DLD1 (cell line): ENCODE data around the gene PCNX4.
"Not testable (repeated sequence)": the region's sequence is repeated elsewhere in the genome, so short reads cannot be mapped to it uniquely, and the experiment has no call there.

Source experiments
- in situ Hi-C: cut with HindIII; loops from 2 replicates; pipeline ENCODE4 v1.10.0; 2017; ENCODE audit warnings: low sequenced_read_pairs

PCNX4 gene

DNA sequence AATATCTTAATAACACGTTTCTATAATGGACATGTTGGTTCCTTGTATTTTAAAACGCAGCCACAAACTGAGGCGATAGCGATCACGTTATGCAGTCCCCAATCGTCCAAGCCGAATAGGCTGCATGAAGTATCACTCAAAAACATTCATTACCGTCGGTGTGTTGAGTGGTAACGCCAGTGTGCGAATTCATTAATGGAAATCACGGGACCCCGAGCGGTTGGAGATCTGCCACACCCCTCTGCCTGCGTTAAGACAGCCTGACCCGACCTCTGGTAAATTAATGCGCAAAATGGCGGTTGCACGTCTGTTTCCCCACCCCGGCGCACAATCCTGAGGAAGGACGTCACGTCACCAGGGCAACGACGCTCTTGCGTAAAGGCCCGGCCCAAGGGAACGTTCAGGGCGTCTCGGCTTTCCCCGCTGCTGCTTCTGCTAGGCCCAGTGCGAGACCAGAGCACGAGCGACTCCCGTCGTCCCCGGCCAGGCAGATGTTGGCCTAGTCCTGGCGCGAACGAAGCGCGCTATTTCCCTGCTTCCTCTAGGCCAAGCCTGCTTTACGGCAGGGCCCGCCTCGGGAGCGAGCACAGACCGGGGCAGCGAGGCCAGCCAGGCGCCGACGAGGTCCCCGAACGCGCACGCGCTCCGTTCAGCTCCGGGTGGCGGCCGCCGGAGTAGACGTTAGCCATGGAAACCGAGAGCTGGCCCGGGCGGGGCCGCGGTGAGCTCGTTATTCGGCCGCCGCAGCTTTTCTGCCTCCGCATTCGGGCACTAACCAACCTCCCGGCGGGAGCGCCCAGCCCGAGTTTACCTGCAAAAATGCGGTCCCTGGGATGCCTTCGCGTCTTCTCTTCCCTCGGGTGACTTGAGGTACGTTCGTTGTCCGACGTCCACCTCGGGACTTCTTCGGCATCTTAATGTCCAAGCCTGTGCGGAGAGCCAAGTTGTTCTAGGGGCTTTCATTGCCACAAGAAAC lies at the start of gene PCNX4:
Gene PCNX4, plus strand, starts transcription at position 374 of the 976 bp plus-strand sequence. CDS start 15,716 bp downstream, outside the sequence.
- in situ Hi-C loops = no loop called here

DNA sequence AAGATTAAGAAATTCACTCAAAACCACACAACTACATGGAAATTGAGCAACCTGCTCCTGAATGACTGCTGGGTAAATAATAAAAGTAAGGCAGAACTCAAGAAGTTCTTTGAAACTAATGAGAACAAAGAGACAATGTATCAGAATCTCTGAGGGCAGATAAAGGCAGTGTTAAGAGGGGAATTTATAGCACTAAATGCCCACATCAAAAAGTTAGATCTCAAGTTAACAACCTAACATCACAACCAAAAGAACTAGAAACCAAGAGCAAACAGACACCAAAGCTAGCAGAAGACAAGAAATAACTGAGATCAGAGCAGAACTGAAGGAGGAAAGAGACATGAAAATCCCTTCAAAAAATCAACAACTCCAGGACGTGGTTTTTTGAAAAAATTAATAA lies 43.7 kb upstream of the PCNX4 start:
- in situ Hi-C loops = not testable (repeated sequence)

DNA sequence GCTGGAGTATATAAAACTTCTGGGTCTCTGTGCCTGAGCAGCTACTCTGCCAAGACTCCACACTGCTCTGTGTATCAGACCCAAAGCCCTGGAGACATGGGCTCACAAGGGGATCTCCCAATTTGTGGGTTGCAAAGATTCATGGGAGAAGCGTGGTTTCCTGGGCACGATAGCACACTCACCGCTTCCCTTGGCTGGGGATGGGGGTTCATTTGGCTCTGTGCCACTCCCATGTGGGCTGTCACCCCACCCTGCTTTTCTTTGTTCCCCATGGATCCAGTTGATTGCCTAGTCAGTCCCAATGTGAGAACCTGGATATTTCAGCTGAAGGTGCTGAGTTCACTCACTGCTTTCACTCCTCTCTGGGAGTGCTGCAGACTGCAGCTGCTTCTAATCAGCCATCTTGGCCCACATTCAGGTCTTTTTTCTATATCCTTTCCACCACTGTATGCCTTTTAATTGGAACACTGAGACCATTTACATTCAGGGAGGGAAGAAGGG lies 40.0 kb upstream of the PCNX4 start:
- in situ Hi-C loops = no loop called here

DNA sequence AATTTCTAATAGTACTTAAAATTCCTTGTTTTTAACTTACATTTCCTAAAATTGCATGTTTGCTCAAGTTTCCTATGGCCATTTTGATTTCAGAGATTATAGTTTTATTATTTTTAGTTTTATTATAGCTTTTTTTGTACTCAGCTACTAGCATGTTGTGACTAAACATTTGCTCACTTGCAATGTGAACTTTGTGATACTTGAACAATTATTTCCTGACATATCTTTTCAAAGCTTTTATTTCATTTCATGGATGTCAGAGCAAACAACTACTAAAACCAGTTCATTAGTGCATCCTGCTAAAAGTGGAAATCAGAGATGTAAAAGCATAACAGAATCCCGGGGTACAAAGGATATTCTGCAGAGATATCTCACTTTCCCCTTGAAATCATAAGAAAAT lies 33.6 kb upstream of the PCNX4 start:
- in situ Hi-C loops = no loop called here

DNA sequence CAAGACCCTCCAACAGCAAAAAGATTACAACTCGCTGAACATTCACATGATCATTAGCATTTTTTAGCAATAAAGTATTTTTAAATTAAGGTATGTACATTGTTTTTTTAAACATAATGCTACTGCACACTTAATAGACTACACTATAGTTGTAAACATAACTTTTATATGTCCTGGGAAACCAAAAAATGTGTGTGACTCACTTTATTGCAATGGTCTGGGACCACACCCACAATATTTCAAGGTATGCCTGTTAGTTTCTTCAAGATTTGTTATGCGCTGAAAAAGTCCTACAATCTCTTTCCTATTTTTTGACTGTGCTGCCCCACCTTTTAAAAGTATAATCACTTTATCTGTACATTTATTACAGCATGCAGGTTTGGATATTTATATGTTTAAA lies 30.4 kb upstream of the PCNX4 start:
- in situ Hi-C loops = no loop called here

DNA sequence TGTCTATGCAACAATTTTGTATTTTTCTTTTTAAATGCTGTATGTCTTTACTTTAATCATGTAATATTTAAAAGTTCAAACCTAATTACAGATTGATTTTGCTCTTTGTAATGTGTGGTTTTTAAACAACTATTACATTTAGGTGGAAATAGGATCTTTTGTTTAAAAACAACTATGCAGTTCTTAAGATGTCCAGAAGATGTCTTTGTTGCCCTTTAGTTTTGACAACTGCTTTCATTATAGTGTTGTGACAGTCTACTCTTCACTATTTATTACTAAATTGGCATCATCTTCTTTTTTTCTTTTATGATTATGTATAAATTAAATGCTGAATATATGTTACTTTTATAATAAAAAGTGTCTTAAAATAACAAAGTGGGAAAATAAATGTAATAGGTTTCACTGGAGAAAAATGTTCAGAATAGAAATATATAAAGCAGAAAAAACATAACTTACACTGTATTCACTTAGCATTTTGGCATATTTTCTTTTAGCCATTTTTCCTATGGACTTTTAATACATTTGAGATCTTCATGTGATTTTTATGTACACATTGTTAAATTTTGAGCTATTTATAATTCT lies 27.1 kb upstream of the PCNX4 start:
- in situ Hi-C loops = no loop called here

DNA sequence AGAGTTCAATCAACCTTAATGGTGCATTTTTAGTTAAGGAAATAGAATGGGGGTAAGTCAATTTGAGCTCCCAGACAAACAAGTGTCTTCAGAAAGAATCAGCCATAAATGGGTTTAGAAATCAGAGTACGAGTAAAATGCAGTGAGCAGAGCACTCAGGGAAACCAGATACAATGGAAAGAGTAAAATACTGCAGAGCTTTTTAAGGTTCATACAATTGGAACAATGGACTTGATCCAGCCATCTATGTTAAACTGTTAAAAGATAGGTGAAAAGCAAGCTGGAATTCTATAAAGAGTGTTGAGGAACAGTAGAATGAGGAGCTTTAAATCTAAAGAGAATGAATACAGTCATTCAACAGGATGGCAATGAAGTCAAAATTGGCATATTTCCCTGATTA lies 23.8 kb upstream of the PCNX4 start:
- in situ Hi-C loops = no loop called here

DNA sequence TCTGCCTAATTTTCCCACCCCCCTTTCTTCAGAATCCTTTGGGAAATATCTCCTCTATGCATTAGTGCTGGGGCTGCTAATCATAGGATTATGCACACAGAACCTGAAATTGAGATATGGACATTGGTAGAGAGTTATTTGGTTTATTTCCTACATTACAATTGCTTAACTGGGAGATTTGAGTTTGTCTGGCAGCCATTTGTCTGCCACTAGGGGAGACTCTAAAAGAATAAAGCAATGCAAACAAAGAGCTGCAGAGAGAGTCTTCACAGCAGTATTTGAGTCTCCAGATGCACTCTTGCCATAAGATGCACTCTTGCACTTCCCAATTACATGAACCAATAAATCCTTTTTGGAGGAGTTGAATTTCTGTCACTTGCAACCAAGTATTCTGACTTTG lies 12.0 kb upstream of the PCNX4 start:
- in situ Hi-C loops = no loop called here

DNA sequence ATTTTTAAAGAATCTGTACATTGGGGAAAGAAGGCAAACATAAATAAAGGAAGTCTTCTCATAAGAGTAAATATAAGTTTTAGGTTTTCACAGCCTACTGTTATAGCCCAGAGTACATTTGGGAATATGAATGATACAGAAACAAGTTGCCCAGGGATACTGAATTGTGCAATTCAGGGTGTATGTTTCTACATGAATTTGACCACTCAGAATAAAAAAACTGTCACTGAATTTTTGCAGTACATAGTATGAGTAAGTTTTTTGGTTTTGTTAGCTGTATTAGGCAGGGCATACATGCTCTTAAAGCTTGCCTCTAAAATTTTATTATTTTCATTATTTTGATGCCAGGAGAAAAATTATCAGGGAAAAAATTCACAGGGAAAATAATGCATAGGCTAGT lies 6.6 kb upstream of the PCNX4 start:
- in situ Hi-C loops = no loop called here

DNA sequence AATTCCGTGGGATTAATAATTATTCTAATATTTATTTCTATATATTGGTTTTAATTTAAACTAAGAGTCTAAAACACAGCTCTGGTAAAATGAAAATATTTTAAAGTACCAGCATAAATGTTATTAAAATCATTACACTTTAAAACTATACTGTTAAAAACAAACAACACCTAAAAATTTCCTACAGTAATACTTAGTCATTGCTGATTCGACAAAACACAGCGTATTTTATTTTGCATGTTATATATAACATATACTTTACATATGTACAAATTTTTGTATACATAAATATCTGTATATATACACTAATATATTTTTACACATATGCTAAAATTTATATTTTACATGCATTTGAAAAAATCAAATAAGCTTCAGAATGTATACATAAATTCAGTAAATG lies 6.0 kb upstream of the PCNX4 start:
- in situ Hi-C loops = no loop called here

DNA sequence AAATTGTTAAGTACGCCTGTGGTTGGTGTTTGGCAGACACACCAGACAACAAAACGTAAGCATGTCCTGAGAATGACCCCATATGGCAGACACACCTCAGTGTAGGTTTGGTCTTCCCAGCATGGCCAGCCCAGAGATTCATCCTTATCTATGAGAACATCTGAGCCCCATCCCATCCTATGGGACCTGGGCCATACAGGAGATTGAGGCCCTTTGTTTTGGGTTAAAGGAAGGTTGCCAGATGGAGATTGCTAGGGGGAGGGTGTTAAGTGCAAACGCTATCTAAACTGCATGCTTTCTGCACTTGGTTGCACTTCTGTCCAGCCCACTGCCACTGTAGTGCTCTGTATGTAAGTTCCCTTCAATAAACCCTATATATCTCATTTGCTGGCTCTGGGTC lies 4.1 kb upstream of the PCNX4 start:
- in situ Hi-C loops = no loop called here

DNA sequence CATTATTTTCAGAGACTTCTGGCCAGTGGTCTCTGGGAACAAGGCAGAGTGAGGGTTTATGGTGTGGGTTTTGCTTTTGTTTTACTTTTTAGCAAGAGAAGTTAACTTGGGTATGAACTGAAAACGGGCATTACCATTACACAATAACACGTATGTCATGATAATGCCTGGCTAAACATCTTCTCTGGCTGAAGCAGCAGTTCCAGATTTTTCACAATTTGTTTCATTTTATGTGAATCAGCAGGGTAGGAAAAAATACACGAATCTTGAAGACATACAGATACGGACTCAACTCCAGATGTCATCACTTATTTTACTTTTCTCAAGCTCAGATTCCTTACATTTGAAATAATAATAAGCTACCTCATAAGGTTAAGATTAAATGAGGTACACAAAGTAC lies 2.5 kb upstream of the PCNX4 start:
- in situ Hi-C loops = no loop called here

DNA sequence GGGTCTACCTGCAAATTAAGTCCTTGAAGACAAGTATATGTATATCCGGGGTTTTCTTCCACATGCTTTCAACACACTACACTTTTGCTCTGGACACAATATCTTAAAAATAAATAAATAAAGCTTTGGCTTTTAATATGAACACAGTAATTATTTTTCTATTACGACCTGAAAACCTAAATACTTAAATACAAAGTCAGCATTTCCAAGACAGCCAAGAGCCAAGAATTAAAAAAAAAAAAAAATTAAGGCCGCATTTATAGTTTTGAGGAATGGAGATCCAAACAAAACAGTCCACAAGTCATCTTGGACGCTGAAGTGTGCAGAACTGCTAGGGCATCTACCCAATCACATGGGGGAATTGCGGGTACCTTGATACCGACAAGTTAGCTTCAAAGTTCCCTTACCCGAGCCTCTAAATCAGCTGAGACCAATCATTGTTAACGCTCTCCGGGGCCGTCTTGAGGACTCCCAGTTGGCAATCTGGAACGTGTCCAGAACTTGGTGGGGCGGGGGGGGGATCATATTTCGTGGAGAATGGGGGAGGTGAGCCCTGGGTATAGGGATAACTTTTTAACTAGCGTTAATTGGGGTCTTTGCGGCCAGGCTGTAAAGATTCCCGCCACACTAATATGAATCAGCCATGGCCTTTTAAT lies 731 bp upstream of the PCNX4 start:
- in situ Hi-C loops = no loop called here

DNA sequence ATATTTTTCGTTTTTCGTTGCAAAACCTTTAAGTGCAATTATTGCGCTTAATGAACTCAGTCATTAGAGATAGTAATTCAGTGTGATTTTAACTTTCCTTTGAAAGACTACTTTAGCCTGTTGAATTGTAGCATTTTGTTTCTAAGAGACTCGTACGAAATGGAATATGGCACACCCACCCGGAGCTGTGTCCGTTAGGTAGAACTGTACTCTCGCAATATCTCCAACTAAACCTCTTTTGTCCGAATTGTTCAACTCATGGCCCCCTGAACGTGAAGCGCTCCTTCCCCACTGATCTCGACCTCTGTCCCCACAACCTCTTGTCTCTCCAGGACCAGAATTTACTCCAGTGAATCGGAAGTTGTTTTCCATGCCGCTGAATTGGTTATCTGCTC lies 800 bp downstream of the PCNX4 start:
- in situ Hi-C loops = no loop called here

DNA sequence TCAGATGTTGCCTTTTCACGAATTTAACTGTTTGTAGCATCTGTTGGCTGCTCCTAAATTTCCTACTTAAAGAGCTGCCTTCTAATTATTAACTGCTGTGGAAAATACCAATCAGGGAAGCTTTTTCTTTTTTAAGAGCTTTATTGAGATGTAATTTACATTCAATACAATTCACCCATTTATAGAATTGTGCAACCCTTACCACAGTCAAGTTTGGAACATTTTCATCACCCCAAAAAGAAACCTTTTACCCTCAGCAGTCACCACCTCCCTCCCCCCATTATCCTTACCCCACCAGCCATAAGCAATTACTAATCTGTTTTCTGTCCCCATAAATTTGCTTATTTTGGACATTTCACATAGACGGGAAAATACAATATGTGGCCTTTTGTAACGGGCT lies 1.4 kb downstream of the PCNX4 start:
- in situ Hi-C loops = no loop called here

DNA sequence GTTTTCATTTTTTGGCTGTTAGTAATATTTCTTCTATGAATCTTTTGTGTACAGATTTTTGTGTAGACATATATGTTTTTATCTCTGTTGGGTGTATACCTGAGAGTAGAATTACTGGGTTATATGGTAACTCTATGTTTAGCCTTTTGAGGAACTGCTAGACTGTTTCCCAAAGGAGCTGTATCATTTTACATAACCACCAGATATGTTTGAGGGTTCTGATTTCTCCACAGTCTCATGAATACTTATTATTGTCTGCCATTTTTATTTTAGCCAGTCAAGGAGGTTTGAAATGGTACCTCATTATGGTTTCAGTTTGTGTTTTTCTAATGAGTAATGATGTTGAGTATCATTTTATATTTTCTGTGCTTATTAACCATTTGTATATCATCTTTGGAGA lies 1.9 kb downstream of the PCNX4 start:
- in situ Hi-C loops = no loop called here

DNA sequence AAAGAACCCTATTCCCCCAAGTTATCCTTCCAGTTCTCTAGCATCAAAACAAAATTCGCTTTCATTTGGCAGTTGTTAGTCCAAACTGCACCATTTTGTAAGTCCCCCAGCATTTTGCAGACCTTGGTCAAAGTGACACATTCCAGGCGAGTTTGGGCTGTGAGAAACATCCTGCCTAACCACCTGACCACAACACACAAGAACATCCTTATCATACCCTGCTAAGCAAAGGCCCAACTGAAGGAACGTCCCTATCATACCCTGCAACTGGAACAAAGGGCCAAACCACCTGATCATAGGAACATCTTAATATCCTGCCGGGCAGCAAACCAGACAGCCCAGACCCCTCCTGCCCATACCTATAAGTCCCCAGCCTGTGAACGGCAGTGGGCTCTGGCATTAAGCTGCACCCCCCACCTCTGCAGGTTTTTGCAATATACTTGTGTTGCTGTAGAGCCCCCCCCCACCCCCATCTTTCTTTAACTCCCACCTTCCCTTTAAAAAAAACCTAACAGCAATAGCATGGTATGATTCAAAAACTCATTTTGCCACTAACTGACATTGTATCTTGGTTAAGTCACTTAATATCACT lies 2.7 kb downstream of the PCNX4 start:
- in situ Hi-C loops = no loop called here

DNA sequence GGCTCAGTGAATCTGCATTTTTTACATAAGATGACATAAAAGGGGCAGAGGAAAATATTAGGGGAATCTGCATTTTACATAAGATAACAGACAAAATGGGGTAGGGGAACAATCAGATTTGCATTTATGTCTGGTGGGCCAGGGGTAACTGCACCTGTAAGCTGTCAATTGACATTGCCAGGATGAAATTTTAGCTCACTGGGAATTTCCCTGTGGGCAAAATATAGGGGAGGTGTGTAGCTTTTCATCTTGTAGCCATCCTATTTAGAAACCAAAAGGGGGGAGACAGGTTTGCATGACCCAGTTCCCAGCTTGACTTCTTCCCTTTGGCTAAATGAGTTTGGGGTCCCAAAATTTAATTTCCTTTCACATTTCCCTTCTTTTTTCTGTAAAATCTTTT lies 3.5 kb downstream of the PCNX4 start:
- in situ Hi-C loops = no loop called here

DNA sequence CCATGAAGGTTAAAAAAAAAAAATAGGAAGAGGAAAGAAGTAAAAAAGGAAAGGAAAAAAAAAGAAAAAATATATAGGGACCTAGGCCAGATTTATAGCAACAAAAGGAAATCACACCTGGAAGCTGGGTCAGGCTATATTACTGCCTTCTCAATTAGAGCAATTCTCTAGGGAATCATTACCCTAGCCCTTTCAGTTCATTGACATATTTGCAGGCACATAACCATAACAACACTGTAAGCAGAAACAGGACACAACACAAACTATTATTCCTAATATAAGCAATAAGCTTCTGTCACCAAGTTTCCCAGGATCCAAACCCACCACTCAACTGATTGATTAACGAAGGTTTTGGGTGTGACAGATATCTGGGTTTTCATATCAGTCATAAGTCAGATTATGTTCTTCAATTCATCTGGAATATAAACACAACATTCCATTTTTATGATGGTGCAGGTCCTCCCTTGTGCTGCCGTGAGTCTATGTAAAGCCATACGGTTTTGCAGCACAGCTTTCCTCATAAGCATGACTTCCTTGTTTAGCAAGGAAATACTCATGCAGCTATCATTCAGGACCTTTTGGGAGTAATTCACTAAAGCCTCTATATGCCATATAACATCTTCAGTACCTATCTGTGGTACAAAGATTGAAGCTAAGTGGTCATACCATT lies 4.2 kb downstream of the PCNX4 start:
- in situ Hi-C loops = no loop called here

DNA sequence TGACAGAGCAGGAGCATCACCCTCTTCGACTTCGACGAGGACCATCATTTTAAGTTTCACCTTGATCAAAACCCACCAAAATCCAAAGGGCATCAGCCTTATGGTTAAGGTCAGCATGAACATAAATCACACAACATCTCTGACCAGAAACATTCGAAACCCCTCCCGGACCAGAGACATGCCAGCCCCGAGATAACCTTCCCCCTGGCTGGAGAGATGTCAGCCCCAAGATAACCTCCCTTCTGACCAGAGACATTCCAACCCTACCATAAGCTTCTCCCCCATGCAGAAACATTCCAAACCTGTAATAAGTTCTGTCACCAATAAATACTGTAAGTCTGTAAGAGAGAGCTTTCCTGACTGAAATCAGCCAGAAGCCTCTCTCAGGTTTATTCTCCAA lies 6.3 kb downstream of the PCNX4 start:
- in situ Hi-C loops = no loop called here

DNA sequence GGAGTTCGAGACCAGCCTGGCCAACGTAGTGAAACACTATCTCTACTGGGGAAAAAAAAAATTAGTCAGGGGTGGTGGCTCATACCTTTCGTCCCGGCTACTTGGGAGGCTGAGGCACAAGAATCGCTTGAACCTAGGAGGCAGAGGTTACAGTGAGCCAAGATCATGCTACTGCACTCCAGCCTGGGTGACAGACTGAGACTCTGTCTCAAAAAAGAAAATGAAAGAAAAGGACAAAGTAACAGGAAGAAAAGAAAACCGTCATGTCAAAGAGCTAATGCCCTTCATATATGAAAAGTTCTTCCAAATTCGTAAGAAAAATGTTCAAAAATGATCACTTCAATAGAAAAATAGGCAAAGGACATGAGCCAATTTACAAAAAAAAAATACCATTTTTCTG lies 8.1 kb downstream of the PCNX4 start:
- in situ Hi-C loops = not testable (repeated sequence)
